Stimulated activated naive B cell treated with anti-CD40 and anti-IgM and Interleukin-4, amounts not matched to agents 10 μg/mL and 1 μg/mL and 100 μg/mL, for 72 hours (primary cell): ENCODE measurements around the gene IGFLR1.
"Not testable (repeated sequence)": the region's sequence is repeated elsewhere in the genome, so short reads cannot be mapped to it uniquely, and the experiment has no call there.

Source experiments
- ATAC-seq, 2 donors: fragments of 150-1000 bp; cut with Tn5 transposase; replicated peaks; 2 replicates each; pipeline ENCODE4 v1.10.0; 2021; ENCODE audit warnings: moderate library complexity in 1 of 2
- DNase-seq: peaks from one replicate; pipeline ENCODE4 v3.0.0; 2021
- H3K27ac Mint-ChIP-seq: one replicate; pipeline ENCODE4 v1.8.0; 2022; ENCODE audit warnings: mild to moderate bottlenecking, mixed read lengths
- H3K27me3 Mint-ChIP-seq, 2 donors: one replicate each; pipeline ENCODE4 v1.8.0; 2022; ENCODE audit warnings: mixed read lengths in 2 of 2
- H3K36me3 Mint-ChIP-seq, 2 donors: one replicate each; pipeline ENCODE4 v1.8.0; 2022; ENCODE audit warnings: mixed read lengths in 2 of 2, mild to moderate bottlenecking in 1 of 2
- H3K4me1 Mint-ChIP-seq, 2 donors: one replicate each; pipeline ENCODE4 v1.8.0; 2022; ENCODE audit warnings: mixed read lengths in 2 of 2, mild to moderate bottlenecking in 1 of 2
- H3K4me3 Mint-ChIP-seq, 2 donors: one replicate each; pipeline ENCODE4 v1.8.0; 2022; ENCODE audit warnings: mild to moderate bottlenecking in 2 of 2, mixed read lengths in 2 of 2, moderate library complexity in 1 of 2
- H3K9me3 Mint-ChIP-seq, 2 donors: one replicate each; pipeline ENCODE4 v1.8.0; 2022; ENCODE audit warnings: mixed read lengths in 2 of 2, mild to moderate bottlenecking in 1 of 2

Gene IGFLR1

GRCh38 chr19:35773020-35773806 is 31.0 kb upstream of the IGFLR1 start:
- H3K4me1 Mint-ChIP-seq = peaks cover 9 to 21% of the 10 kb centered on the region in 2 donors
- H3K9me3 Mint-ChIP-seq = no peaks in the 10 kb centered on the region
- no peak overlapping the region for H3K4me3 Mint-ChIP-seq
- peaks cover 5 to 9% of the 10 kb centered on the region in 2 donors for H3K36me3 Mint-ChIP-seq
- DNase-seq = no peak
- no peak for ATAC-seq
- H3K27ac Mint-ChIP-seq = no peak overlapping the region
- H3K27me3 Mint-ChIP-seq = no peaks in the 10 kb centered on the region

DNA sequence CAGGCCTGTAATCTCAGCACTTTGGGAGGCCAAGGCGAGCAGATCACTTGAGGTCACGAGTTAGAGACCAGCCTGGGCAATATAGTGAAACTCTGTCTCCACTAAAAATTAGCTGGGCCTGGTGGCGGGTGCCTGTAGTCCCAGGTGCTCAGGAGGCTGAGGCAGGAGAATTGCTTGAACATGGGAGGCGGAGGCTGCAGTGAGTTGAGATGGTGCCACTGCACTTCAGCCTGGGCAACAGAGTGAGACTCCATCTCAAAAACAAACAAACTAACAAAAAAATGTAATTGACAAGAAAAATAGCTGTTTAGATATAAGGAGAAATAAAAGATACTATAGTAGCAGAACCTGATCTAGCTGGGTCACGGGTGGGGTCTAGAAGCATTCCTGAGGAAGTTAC is 30.1 kb upstream of the IGFLR1 start:
- H3K9me3 Mint-ChIP-seq, H3K27me3 Mint-ChIP-seq, DNase-seq, H3K4me3 Mint-ChIP-seq, ATAC-seq, H3K27ac Mint-ChIP-seq: not testable (repeated sequence)
- H3K4me1 Mint-ChIP-seq = peaks cover 18 to 28% of the 10 kb centered on the region in 2 donors
- H3K36me3 Mint-ChIP-seq = peaks cover 7 to 12% of the 10 kb centered on the region in 2 donors

DNA sequence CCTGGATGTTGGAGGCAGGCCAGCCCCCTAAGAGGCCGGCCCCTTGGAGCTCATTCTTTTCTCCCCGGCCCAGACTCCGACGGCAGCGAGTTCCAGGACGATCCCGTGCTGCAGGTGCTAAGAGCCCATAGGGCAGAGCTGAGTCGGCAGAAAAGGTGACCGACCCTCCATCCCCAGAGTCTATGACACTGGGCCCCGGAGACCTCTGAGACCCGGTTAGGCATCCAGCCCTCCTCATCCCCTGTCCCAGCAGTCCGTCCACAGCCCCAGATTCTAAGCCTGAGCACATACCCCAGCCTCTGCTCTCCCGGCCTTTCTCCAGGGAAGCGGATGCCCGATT is 25.8 kb upstream of the IGFLR1 start:
- no peaks in the 10 kb centered on the region for H3K27me3 Mint-ChIP-seq
- H3K27ac Mint-ChIP-seq = peak overlapping the region; percentile 48
- H3K4me3 Mint-ChIP-seq = peak overlapping the region in 1 of 2 donors; percentile 52
- DNase-seq = no peak
- no peaks in the 10 kb centered on the region for H3K9me3 Mint-ChIP-seq
- H3K4me1 Mint-ChIP-seq = peaks cover 15 to 16% of the 10 kb centered on the region in 2 donors
- ATAC-seq = no peak
- H3K36me3 Mint-ChIP-seq = peaks cover 16 to 32% of the 10 kb centered on the region in 2 donors

GRCh38 chr19:35767288-35768081 is 25.2 kb upstream of the IGFLR1 start:
- peak in 1 of 2 donors; percentile 64 for ATAC-seq

GRCh38 chr19:35766571-35767104 is 24.4 kb upstream of the IGFLR1 start:
- ATAC-seq (no peak), DNase-seq (no peak)
- Mint-ChIP-seq H3K36me3 (peaks cover 19 to 38% of the 10 kb centered on the region in 2 donors), H3K27ac (peak overlapping the region; percentile 75), H3K27me3 (no peaks in the 10 kb centered on the region), H3K4me3 (no peak overlapping the region), H3K4me1 (peaks cover 15 to 16% of the 10 kb centered on the region in 2 donors), H3K9me3 (no peaks in the 10 kb centered on the region)

More at GRCh38 chr19:35767288-35768081, 25.2 kb upstream of the IGFLR1 start:
- no peaks in the 10 kb centered on the region for H3K9me3 Mint-ChIP-seq
- peaks cover 16 to 32% of the 10 kb centered on the region in 2 donors for H3K36me3 Mint-ChIP-seq
- DNase-seq = no peak
- H3K27ac Mint-ChIP-seq = peak overlapping the region; percentile 48
- peaks cover 15 to 16% of the 10 kb centered on the region in 2 donors for H3K4me1 Mint-ChIP-seq
- H3K27me3 Mint-ChIP-seq = no peaks in the 10 kb centered on the region
- H3K4me3 Mint-ChIP-seq = no peak overlapping the region

DNA sequence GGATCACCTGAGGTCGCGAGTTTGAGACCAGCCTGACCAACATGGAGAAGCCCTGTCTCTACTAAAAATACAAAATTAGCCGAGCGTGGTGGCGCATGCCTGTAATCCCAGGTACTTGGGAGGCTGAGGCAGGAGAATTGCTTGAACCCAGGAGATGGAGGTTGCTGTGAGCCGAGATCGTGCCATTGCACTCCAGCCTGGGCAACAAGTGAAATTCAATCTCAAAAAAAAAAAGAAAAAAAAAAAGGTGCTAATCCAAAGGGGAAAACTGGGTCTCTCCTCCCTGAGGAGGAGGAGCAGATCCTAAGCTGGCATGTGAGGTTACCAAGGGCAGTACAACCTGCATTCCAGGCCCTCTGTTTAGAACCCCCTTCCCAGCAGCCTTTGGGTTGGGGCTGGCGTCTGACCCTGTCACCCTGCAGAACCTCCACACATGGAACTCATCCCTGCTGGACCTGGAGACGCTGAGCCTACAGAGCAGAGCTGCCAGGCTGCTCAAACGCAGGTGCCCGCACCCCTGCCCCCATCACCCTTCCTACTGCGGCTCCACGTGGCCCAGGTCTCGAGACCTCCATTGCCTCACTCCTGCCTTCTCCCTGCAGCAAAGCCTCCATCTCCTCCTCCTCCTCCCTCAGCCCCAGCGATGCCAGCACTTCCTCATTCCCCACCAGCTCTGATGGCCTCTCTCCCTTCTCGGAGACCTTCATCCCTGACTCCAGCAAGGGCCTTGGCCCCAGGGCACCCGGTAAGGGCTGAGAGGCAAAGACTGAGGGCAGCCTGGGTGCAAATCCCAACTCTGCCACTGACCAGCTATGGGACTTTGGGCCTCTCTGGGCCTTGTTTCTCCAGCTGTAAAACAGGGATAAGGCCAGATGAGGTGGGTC is 22.4 kb upstream of the IGFLR1 start:
- peaks cover 19 to 39% of the 10 kb centered on the region in 2 donors for H3K36me3 Mint-ChIP-seq
- no peak overlapping the region for H3K4me3 Mint-ChIP-seq
- no peak for ATAC-seq
- no peaks in the 10 kb centered on the region for H3K9me3 Mint-ChIP-seq
- H3K4me1 Mint-ChIP-seq = peaks cover 16 to 17% of the 10 kb centered on the region in 2 donors
- no peak overlapping the region for H3K27ac Mint-ChIP-seq
- no peak for DNase-seq
- no peaks in the 10 kb centered on the region for H3K27me3 Mint-ChIP-seq

DNA sequence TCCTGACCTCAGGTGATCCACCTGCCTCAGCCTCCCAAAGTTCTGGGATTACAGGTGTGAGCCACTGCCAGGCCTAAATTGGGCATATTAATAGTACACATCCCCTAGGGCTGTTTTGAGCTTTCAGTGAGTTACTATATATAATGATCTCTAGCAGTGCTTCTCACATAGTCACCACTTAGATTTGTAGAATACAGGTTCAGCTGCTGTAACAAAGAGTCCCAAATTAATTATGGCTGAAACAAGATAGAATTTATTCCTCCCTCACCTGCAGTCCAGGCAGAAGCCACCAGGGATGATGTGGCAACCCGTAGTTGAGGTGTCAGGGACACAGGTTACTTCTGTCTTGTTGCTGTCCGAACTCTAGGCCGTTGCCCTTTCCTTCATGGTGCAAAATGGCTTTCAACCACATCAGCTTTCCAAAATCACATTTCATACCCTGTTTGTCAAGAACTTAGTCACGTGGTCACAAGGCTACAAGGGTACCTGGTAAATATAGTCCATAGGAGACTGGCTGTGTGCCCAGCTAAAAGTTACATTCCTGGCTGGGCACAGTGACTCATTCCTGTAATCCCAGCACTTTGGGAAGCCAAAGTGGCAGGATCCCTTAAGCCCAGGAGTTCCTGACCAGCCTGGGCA is 18.6 kb upstream of the IGFLR1 start:
- no peak for DNase-seq
- H3K36me3 Mint-ChIP-seq = peaks cover 19 to 35% of the 10 kb centered on the region in 2 donors
- peaks cover 7 to 8% of the 10 kb centered on the region in 2 donors for H3K27me3 Mint-ChIP-seq
- H3K4me3 Mint-ChIP-seq = no peak overlapping the region
- H3K9me3 Mint-ChIP-seq = no peaks in the 10 kb centered on the region
- ATAC-seq = no peak
- no peak overlapping the region for H3K27ac Mint-ChIP-seq
- peaks cover 17 to 29% of the 10 kb centered on the region in 2 donors for H3K4me1 Mint-ChIP-seq

GRCh38 chr19:35759697-35760096 is 17.4 kb upstream of the IGFLR1 start:
- Mint-ChIP-seq H3K9me3 (no peaks in the 10 kb centered on the region), H3K27me3 (peaks cover 13 to 17% of the 10 kb centered on the region in 2 donors), H3K4me1 (peaks cover 23 to 37% of the 10 kb centered on the region in 2 donors), H3K27ac (no peak overlapping the region), H3K4me3 (peak overlapping the region in 1 of 2 donors; percentile 94), H3K36me3 (peaks cover 22 to 34% of the 10 kb centered on the region in 2 donors)
- no peak for DNase-seq
- no peak for ATAC-seq

GRCh38 chr19:35757749-35758608 is 15.7 kb upstream of the IGFLR1 start, which contains the start of gene PROSER3:
PROSER3 (plus strand) TSS chr19:35758176; CDS start chr19:35758216, 40 bp downstream.
- Mint-ChIP-seq H3K9me3 (no peaks in the 10 kb centered on the region), H3K27me3 (peaks cover 20 to 22% of the 10 kb centered on the region in 2 donors), H3K4me1 (peaks cover 23 to 38% of the 10 kb centered on the region in 2 donors), H3K36me3 (peaks cover 35 to 41% of the 10 kb centered on the region in 2 donors), H3K27ac (peak within 1 kb of the TSS; percentile 97), H3K4me3 (peak within 1 kb of the TSS; percentile 91 to 94)
- ATAC-seq = peak; percentile 97
- peak; percentile 100 for DNase-seq

- ATAC-seq = peak in 1 of 2 donors; percentile 9
- Mint-ChIP-seq H3K4me3 (peak overlapping the region; percentile 91 to 94), H3K36me3 (peaks cover 37 to 47% of the 10 kb centered on the region in 2 donors), H3K9me3 (no peaks in the 10 kb centered on the region), H3K27ac (peak overlapping the region; percentile 77), H3K4me1 (peaks cover 23 to 38% of the 10 kb centered on the region in 2 donors), H3K27me3 (peaks cover 20 to 22% of the 10 kb centered on the region in 2 donors)
- no peak for DNase-seq
Observed at GRCh38 chr19:35757231-35757748, 15.0 kb upstream of the IGFLR1 start.

DNA sequence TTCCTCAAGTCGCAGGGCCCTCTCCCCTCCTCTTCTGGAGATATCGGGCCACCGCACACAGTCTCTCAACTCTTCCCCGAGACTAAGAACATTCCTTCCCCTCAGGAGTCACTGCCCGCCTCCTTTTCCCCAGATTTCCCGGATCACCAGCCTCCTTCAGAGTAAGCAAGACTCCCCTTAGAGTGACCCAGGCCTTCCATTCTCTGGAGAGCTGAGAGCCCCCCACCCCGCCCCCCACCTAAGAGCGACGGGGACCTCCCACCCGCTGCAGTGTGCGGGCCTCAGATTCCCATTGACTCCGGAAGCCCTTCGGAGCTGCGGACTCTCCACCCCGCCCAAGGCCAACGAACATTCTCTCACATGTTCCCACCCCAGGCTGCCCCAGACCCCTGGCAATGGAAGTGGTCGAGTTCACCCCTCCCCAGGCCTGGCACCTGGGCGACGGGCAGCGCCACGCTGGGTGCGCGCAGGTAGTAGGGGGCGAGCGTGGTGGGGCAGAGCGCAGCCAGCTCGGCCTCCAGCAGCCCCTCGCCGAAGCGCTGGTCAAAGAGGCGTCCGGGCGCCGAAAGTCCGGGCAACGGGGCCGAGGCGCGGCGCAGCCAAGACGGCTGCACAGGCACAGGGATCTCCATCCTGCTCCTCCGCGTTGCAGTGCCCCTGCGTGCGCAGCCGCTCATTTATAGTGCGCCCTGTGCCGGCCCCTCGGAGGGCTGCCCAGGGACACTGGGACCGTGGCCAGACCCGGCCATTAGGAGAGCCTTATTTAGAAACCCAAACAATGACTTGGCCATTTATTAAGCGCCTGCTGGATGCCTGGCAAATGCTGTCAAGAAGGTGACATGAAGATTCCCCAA is 14.4 kb upstream of the IGFLR1 start, which contains the start of gene HSPB6:
Gene HSPB6 (minus strand): TSS at position 653 of the 854 bp plus-strand sequence. CDS start 21 bp downstream, at position 632.
- H3K27me3 Mint-ChIP-seq = peaks cover 20 to 22% of the 10 kb centered on the region in 2 donors
- peak within 1 kb of the TSS; percentile 97 for H3K27ac Mint-ChIP-seq
- H3K4me3 Mint-ChIP-seq = peak within 1 kb of the TSS; percentile 91 to 94
- H3K36me3 Mint-ChIP-seq = peaks cover 34 to 46% of the 10 kb centered on the region in 2 donors
- DNase-seq = no peak
- H3K9me3 Mint-ChIP-seq = no peaks in the 10 kb centered on the region
- peaks cover 23 to 38% of the 10 kb centered on the region in 2 donors for H3K4me1 Mint-ChIP-seq
- ATAC-seq = no peak
